Globus pallidus (tissue), 1 donor: ENCODE data around the gene TMPRSS15.
"Not testable (repeated sequence)": the region's sequence is repeated elsewhere in the genome, so short reads cannot be mapped to it uniquely, and the experiment has no call there.

Experiments
- DNase-seq: peaks from one replicate; pipeline ENCODE4 v3.0.0-alpha.2; 2015; ENCODE audit warnings: low spot score

The TMPRSS15 gene

DNA sequence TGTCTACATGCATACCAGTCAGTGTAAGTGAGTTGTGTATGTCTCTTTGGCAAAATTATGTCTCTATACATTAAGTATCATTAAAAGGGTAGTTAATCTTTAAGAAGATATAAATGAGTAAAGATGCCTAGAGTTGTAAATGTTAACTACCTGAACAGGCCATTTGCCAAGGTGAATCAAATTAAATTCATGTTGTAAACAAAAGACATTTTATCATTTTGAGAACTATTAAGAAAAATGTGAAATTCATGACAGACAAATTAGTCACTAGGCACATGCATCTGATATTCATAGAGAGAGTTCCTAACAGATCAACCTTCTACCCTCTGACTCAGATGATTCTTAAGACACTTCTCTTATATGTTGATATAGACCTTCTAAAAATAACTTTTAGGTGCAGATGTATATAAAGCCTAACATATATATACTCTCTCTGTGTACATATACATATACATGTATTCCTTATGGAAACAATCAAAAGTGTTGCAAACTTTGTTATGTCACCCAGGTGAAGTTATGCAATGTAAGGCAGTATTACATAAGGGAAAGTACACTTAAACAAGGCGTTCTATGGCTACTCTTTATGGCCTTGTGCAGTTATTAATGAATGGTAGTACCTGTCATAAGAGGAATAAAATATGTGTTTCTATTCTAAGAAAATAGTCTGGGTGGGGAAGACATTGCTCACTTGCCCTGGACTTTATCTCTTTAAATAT, at the start of gene TMPRSS15:
TSS of gene TMPRSS15 (minus strand) at position 51 of the 716 bp plus-strand sequence. CDS start 163 bp downstream, outside the sequence.
- no peak for DNase-seq

DNA sequence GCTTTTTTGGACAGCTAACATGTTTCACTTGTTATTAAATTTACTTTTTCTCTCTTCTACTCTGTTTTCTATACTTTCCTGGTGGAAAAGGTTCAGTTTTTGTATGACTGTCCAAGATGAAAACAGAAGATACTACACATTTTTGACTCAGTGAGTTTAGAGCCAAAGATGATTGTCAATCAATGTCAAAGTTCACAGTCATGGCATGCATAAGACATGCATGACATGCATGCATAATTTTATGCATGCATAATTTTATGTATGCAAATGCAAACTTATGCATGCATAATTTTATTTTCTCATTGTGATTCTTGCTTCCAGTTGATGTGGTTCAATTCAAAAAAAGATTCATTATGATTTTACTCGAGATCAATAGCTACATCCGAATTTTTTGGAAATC, 48.1 kb upstream of the TMPRSS15 start:
- no peak for DNase-seq

DNA sequence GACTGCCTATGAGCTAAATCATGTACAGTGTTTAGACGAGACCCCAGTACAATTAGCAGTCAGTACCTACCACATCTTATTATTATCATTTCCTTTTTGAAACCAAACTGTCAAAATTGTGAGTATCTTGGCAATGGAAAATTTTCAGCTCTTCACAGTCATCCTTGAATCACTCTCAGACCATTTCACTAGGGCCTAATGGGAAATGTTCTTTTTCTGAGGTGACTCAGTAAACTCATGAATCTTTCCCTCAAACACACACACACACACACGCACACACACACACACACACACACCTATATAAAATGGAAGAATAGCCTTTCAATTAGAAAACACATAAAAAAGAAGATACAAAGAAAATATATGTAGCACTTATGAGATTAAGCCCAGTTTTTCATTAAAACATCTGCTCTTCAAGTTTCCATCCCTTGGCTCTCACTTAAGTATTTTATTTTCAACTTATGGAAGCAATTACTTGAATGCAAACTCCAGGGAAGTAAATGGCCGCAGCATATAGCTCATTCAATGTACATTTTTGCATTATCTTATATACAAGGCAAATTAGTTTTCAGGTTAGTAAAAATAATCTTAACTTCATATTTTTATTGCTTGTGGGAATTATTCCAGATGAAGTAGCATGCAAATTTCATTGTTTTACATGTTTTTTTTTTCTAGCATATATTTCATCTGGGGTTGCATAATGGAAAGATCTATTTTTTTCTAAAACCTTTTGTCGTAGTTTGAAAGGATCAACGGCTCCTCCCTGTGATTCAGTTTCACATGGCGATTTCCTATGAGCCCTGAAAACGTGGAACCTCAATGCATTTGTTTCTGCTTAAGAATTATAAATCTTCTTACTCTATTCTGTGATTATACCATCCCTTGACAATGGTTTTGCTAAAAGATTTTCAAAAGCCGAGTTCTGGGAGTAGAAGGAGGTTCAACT, 46.3 kb upstream of the TMPRSS15 start:
- no peak for DNase-seq

DNA sequence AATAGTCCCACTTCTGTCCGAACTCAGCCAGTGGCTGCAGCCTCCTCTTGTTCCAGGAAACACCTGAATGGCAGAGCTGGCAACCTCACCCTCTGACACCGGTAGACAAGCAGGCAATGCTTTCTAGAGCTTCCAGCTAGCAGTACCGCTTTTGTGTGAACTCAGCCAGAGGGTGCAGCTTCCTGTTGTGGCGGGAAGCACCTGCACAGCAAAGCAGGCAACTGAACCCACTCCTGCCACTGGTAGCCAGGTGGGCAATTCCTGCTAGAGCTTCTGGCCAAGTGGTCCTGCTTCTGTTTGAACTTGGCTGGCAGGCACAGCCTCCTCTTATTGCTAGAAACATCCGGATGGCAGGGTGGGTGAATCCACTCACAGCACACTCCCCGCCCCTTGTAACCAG, 40.1 kb upstream of the TMPRSS15 start:
- no peak for DNase-seq

DNA sequence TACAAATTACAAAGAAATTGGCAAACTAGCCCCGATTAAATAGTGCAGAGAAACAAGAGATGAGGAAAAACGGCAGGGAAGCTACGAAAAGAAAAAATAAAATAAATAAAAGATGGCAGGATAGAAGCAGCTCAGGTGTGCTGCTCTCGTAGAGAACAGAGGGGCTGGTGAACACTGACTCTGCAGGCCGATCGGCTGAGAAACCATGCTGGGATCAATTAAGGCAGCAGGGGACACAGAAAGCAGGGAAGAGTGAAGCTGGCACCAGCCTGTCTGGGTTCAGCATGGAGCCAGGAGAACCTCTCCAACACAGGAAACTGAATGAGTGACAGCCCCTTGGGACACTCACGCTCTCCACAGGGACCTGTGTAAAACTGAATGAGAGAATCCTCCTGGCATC, 39.5 kb upstream of the TMPRSS15 start:
- DNase-seq, result no peak

DNA sequence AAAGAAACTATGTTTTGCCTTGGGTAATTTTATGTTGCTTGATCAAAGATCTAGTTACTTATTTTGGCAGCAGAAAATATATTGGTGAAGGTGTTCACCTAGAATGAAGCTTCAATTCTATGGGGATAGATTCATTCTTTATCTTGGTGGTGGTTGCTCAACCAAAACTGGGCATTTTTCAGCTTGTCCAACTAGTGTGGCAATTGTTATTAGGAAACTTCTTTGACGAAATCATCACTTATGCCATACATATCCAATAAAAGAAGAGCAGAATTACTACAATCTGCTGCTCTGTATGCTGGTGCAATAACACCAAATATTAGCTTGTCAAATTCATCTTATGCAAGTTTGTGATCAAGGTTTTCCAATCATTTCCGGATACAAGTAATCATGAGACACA, 26.8 kb upstream of the TMPRSS15 start:
- DNase-seq, result no peak

DNA sequence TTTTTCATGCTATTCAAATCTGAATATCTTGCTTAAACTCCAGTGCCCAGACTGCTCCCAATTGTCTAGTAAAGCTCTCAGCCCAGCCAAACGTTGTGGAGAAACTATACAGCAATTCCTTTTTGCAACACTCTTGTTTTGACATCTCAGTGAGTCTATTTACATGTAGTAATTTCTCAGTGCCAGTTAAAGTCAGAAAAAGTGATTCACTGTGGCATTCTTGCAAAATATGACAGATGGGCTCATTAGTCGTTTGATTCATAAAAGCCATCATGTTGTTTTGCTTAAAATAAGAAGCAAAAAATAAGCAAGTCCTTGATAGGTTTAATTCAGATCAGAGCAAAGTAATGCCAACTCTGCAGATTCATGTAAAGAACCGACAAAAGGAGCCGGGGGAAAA, 20.7 kb upstream of the TMPRSS15 start:
- no peak for DNase-seq

DNA sequence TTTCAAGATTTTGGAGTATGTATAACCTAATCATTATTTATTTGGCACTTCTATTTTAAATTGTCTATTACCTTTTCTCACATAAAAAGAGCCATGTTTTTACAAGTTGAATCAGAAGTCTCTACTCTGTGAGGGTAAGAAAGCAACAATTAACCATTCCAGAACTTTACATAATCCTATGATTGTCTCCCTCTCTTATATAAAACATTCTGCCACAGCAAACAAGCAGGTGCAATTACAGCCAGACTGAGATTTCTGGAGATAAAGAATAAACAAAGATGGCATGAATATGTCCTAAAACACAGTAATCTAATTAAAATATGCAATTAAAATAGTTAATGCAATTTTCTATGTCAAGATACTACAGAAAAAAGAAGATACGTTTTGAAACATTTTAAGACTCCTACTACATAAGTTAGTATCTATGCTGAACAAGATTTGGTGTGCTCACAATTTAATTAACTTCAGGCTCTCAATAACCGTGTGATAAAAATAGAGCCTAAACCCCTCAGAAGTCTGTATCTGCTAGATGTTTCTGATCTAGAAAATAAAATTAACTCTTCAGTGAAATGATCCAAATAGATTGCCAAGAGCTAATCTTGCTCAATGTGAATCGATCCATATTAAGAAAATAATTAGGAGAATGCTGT, 13.7 kb upstream of the TMPRSS15 start:
- no peak for DNase-seq

DNA sequence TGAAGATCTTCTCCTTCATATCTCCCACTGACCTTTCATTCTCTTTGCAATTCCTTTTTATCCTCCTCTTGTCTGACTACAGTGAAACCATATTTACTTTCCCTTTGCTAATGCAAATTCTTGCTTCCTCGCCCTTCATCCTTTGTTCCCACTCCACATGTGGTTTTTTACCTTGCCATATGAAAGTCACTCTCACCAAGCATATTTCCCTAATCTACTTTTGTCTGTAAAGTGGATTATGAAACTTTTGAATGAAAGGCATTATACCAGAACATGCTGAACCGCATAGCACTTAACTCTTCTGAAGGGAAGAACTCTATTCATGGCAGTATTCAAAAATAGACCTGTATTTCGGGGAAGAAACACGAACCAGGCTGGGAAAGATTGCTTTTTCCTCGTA, 8.0 kb upstream of the TMPRSS15 start:
- DNase-seq, result no peak

DNA sequence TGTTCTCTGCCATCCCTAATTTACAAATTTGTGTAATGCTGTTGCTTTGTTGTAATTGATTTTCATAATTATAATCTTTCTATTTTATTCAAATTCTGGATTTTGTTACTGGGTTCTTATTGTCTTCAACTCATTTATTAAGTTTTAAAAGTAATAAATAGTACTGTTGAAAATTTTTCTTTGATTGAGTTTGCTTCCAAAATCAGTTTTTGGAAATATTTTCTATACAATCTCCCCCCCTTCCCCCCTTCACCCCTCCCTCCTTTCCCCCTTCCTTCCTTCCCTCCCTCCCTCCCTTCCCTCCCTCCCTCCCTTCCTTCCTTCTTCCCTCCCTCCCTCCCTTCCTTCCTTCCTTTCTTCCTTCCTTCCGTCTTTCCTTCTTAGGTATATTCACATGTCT, 6.0 kb upstream of the TMPRSS15 start:
- no peak for DNase-seq

DNA sequence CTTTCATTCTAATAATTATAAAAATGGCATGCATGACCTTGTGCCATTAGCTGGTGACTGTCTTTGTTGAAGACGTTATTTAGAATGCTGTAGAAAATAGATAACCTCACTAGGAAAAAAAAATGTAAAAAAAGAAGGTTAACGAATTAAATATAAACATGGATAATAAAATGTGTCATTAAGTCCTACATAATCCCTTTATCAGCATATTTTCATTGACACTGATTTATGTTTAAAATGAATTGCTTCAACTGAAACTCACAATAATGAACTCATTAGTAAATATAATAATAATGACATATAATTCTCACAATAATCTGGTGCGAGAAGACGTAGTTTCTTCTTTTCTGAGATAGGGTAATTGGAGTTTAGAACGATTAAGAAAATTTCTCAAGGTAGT, 4.7 kb downstream of the TMPRSS15 start:
- DNase-seq, result no peak

DNA sequence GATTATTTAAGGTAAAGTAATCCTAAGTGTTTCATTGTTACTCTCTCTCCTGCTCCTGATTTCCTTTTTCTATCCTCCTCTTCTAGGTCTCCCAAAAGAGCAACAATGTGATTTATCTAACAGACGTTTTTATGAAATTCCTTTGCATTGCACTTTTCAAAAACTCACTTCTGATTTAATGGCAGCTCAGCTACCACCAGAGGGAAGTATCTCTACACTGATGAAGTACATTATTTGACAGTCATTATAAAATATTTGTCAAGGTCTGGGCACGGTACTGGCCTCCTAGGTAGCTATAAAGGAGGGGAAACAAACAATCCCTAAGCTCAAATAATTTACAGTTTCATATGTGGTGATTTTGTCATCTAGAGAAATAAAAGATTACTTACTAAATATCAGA, 15.6 kb downstream of the TMPRSS15 start:
- no peak for DNase-seq

DNA sequence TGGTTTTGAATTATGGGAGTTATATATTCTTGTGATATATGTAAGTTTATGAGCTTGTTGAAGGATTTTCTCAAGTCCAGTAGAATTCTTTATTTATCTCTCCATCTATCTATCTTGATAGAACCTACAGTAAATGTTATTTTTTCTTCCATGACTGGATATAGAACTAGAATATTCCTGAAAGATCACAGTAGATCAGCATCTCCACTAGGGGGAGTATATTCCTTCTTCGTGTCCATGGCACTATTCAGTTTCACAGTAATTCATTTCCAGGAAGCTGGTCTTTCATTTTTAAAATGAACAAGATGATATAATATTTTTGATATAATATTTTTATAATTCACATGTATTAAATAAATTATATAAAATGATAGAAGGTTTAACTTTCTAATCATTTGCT, 18.8 kb downstream of the TMPRSS15 start:
- peak; percentile 12 for DNase-seq

DNA sequence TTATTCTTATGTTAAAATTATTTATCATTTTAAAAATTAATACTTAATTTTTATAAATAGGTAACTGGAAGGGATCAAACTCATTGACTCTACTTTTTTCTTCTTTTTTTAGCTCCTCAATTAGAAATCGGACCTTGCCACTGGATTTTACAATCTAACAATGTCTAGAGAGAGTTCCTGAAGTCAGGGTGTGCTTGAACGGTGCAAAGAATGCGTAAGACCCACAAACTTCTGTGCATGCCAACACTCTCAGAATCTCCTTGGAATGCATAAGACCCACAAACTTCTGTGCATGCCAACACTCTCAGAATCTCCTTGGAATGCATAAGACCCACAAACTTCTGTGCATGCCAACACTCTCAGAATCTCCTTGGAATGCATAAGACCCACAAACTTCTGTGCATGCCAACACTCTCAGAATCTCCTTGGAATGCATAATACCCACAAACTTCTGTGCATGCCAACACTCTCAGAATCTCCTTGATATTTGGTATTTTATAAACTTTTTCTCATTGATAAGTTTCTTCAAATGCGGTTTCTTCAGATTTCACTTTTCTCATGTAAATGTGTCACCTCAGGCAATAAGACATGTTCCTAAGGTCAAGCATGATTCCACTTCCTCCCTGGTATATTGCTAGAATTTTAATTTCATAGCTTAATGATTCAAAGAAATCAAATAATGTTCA, 20.5 kb downstream of the TMPRSS15 start:
- not testable (repeated sequence) for DNase-seq

DNA sequence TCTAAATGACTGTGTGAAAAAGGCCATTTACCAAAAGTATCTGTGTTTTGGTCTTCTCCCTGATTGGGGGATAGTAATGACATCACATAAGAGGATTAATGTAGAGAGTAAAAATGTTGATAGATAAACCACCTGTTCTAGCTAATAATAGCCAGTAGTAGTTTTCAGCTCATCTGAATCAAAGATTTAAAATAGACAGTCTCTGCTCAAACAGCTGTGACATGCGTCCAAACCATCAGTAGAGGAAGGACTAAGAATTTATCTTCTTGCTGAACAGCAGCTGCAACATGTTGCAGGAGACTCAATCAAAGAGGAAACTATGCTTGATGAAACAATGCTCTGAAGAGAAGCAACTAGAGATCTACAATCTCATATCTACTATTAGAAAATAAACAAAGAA, 21.4 kb downstream of the TMPRSS15 start:
- DNase-seq, result no peak

DNA sequence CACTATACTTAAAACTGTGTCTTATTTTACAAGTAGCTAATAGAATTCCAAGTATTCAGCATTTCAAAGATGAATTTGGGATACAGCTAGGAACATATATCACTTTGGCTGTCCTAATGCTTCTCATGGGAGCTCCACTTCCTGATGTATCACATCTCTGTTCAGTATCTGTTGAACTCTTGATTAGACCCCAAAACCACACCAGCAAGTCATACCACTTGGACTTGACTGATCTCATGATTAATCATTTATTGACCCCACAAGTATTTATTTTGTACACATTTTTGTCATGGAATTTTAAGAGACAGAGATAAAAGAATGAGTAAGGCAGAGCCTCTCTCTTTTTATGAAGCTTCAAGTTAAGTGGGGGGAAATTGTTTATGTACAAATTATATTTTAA, 30.0 kb downstream of the TMPRSS15 start:
- no peak for DNase-seq

DNA sequence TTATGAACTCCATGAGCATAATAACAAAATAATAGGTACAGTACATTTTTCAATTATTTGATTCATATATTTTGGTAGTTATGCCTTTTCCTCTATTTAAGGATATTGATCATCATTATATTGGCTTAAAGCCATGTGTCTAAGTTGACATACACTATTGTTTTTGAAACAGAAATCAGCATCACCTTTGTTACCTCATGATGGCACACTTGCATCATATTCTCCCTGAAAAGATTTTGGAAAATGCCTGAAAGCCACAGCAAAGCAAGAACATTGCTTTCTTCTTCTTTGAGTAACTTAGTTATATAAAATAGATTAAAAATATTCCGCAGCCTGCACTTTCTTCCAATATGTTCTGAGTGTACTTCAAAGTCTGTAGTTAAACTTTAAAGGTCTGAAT, 33.3 kb downstream of the TMPRSS15 start:
- no peak for DNase-seq

DNA sequence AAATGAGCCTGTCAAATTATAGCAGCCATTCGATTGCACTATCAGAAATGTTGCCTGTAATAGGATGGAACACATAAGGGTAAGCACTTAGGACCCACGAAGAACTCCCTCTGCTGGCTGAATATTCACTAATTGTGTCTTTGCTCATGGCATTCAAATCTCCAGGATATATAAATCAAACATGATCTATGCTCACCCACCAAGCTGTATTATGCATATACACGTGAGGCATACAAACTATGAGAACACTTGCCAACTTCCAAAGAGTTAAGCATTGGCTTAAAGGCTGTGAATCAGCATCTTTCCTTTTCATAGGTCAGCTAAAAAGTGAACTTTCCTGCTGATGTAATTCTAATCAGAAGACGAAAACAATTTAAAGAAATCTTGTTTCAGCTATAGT, 34.5 kb downstream of the TMPRSS15 start:
- peak; percentile 40 for DNase-seq

DNA sequence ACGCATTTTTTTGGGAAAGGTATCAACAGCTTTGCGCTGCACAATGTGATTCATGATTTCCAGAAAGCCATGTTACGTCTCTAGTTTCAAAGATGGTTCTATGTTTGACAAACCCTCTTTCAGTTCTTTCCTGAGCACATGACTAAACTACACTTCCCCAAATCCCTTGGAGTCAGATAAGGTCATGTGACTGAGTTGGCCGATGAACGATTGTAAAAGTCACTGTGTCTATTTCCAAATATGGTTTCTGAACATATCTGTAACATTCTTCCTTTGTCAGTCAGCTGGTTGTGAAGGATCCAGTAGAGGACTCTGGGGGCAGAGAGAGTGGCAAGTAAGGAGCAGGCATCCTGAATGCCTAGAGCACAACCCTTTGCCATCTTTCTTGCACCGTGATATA, 35.4 kb downstream of the TMPRSS15 start:
- DNase-seq, result no peak

DNA sequence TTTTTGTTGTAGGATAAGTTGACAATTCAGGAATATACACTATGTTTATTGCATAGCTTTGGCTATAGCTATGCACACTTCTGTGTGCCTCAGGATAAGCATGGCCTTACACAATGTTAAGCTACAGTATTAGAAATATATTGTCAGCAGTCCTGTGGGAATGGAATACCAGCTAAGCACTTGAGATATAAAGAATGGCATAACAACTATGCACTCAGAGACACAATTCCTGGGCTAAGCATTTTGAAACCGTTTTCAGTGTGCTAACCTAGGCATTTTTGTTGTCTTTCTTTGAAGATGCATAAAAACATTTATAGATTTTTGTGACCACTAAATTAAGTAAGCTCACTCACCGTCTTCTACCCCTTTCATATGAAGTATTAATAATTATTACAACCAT, 46.8 kb downstream of the TMPRSS15 start:
- no peak for DNase-seq

DNA sequence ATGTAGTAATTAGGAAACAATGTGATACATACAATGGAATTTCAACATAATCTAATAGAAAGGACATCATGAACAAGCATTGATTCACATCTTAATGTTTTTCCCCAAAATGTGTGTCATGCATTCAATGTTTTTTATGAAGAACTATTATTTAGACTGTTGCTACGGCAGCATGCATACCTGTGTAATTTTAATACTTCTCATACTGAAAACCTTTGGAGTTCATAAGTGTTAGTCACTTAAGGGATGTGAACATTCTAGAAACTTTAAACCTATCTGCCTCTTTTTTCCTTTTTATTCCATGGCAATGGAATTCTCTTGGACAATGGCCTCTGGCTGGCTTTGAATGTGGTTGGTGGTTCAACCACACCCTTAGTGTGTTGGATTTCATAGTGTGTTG, 48.6 kb downstream of the TMPRSS15 start:
- no peak for DNase-seq

DNA sequence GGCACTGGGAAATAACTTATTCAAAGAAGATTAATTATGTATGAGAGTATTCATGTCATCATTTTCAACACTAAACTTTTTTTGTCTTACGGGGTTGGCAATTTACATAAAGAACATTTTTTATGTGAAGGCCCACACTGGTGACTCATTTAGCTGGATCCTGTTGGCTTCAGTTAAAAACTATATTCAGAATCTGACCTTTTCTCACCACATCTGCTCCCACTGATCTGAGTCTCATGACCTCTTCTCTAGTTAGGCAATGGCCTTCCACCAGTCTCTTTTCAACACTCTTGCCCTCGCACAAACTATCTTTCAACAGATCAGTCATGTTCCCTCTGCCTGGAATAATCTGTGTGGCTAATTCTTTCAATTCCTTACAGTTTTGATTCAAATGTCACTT, 53.4 kb downstream of the TMPRSS15 start:
- DNase-seq, result no peak
